AG09319 (cell line): Measurements from ENCODE around the gene FHIT.

Source experiments
- DNase-seq: peaks from one replicate; pipeline ENCODE4 v3.0.0-alpha.2; 2010; ENCODE audit warnings: low read depth; ENCODE audit errors: extremely low read depth
- CTCF ChIP-seq: IDR thresholded peaks from 2 replicates; pipeline ENCODE4 v1.5.1; 2011; ENCODE audit warnings: low read depth, mild to moderate bottlenecking, inconsistent platforms, low read length, moderate library complexity

Gene FHIT

GRCh38 chr3:59880717-59881116 lies 1370.5 kb downstream of the FHIT start:
- TF ChIP-seq CTCF = no peak

GRCh38 chr3:59879031-59879581 lies 1372.1 kb downstream of the FHIT start:
- DNase-seq = no peak

More at GRCh38 chr3:59880717-59881116, 1370.5 kb downstream of the FHIT start:
- no peak for DNase-seq

GRCh38 chr3:59878038-59878427 lies 1373.2 kb downstream of the FHIT start:
- DNase-seq = no peak
- TF ChIP-seq CTCF = no peak

More at GRCh38 chr3:59879031-59879581, 1372.1 kb downstream of the FHIT start:
- TF ChIP-seq CTCF = no peak

GRCh38 chr3:59877263-59878037 lies 1373.8 kb downstream of the FHIT start:
- DNase-seq = no peak
- no peak for TF ChIP-seq CTCF

- no peak for TF ChIP-seq CTCF
- no peak for DNase-seq
Observed at GRCh38 chr3:59876533-59877062, 1374.7 kb downstream of the FHIT start.

GRCh38 chr3:59873576-59874230 lies 1377.5 kb downstream of the FHIT start:
- TF ChIP-seq CTCF = no peak
- no peak for DNase-seq

GRCh38 chr3:59872128-59872527 lies 1379.1 kb downstream of the FHIT start:
- TF ChIP-seq CTCF = no peak
- DNase-seq = no peak
